Trophoblast cell (in vitro differentiated cells and primary cell): ENCODE measurements around the gene ATG7.
A peak's percentile ranks its signal among the peaks of the same experiment; 100 is the strongest.

ENCODE experiments used
- DNase-seq, 2 donors: peaks; one replicate each; pipeline ENCODE4 v3.0.0-alpha.2; 2016
- H2AFZ ChIP-seq: 2 replicates; pipeline ENCODE4 v1.6.1; 2013; ENCODE audit warnings: low read length, moderate library complexity, mild to moderate bottlenecking; ENCODE audit not compliant: insufficient read depth, poor library complexity
- H2AK5ac ChIP-seq: 2 replicates; pipeline ENCODE4 v1.6.1; 2013; ENCODE audit warnings: mild to moderate bottlenecking, low read length
- H2BK120ac ChIP-seq: 2 replicates; pipeline ENCODE4 v1.6.1; 2013; ENCODE audit warnings: low read length, mild to moderate bottlenecking, moderate library complexity; ENCODE audit not compliant: insufficient read depth, poor library complexity
- H2BK12ac ChIP-seq: 2 replicates; pipeline ENCODE4 v1.6.1; 2013; ENCODE audit warnings: mild to moderate bottlenecking, low read length, moderate library complexity
- H2BK5ac ChIP-seq: 2 replicates; pipeline ENCODE4 v1.6.1; 2013; ENCODE audit warnings: low read length, low read depth, moderate library complexity, mild to moderate bottlenecking; ENCODE audit not compliant: poor library complexity
- H3K14ac ChIP-seq: 2 replicates; pipeline ENCODE4 v1.6.1; 2013; ENCODE audit warnings: mild to moderate bottlenecking, low read length
- H3K18ac ChIP-seq: 2 replicates; pipeline ENCODE4 v1.6.1; 2013; ENCODE audit warnings: mild to moderate bottlenecking, low read length
- H3K23ac ChIP-seq: 2 replicates; pipeline ENCODE4 v1.6.1; 2013; ENCODE audit warnings: low read length
- H3K27ac ChIP-seq: 2 replicates; pipeline ENCODE4 v1.5.1; 2013; ENCODE audit warnings: low read depth, mild to moderate bottlenecking, inconsistent platforms, low read length, moderate library complexity
- H3K27me3 ChIP-seq: 2 replicates; pipeline ENCODE4 v1.6.1; 2013; ENCODE audit warnings: inconsistent platforms, mild to moderate bottlenecking, low read length, moderate library complexity; ENCODE audit not compliant: insufficient read depth
- H3K36me3 ChIP-seq, 2 experiments: 1 replicate in 1 of 2; 2 replicates in 1 of 2; pipeline ENCODE4 v1.6.1; 2013; ENCODE audit warnings: low read length in 2 of 2, mild to moderate bottlenecking in 2 of 2, moderate library complexity in 1 of 2; ENCODE audit not compliant: insufficient read depth in 2 of 2, control insufficient read depth in 1 of 2
- H3K4ac ChIP-seq: 2 replicates; pipeline ENCODE4 v1.6.1; 2013; ENCODE audit warnings: low read depth, mild to moderate bottlenecking, low read length, moderate library complexity
- H3K4me1 ChIP-seq, 2 experiments: 1 replicate in 1 of 2; 2 replicates in 1 of 2; pipeline ENCODE4 v1.6.1; 2013; ENCODE audit warnings: low read length in 2 of 2, mild to moderate bottlenecking in 2 of 2, moderate library complexity in 1 of 2; ENCODE audit not compliant: insufficient read depth in 2 of 2, control insufficient read depth in 1 of 2
- H3K4me2 ChIP-seq: 2 replicates; pipeline ENCODE4 v1.6.1; 2013; ENCODE audit warnings: inconsistent platforms, mild to moderate bottlenecking, low read length, moderate library complexity
- H3K4me3 ChIP-seq: 2 replicates; pipeline ENCODE4 v1.5.1; 2013; ENCODE audit warnings: mild to moderate bottlenecking, low read depth, low read length, inconsistent platforms
- H3K79me1 ChIP-seq: one replicate; pipeline ENCODE4 v1.6.1; 2013; ENCODE audit warnings: low read length
- H3K79me2 ChIP-seq: 2 replicates; pipeline ENCODE4 v1.6.1; 2013; ENCODE audit warnings: low read length, mild to moderate bottlenecking; ENCODE audit not compliant: control insufficient read depth, insufficient read depth, poor library complexity
- H3K9ac ChIP-seq: 2 replicates; pipeline ENCODE4 v1.6.1; 2013; ENCODE audit warnings: mild to moderate bottlenecking, low read length
- H3K9me3 ChIP-seq: 2 replicates; pipeline ENCODE4 v1.6.1; 2013; ENCODE audit warnings: low read depth, mild to moderate bottlenecking, control low read depth, inconsistent platforms, low read length; ENCODE audit not compliant: insufficient read depth
- H4K12ac ChIP-seq: 2 replicates; pipeline ENCODE4 v1.6.1; 2013; ENCODE audit warnings: low read depth, mild to moderate bottlenecking, low read length, moderate library complexity
- H4K8ac ChIP-seq: 2 replicates; pipeline ENCODE4 v1.6.1; 2013; ENCODE audit warnings: low read depth, mild to moderate bottlenecking, low read length, moderate library complexity
- H4K91ac ChIP-seq: one replicate; pipeline ENCODE4 v1.6.1; 2013; ENCODE audit warnings: low read depth, mild to moderate bottlenecking, low read length, moderate library complexity
- WGBS: extraction: QIAGEN DNeasy Blood & Tissue Kit; methylation state at CpG from one replicate; pipeline ENCODE4 v1.1.7; 2013; ENCODE audit warnings: missing lambda C conversion rate; ENCODE audit not compliant: insufficient read length, insufficient coverage; ENCODE audit errors: extremely low coverage; 5-methylcytosine and 5-hydroxymethylcytosine counted together

Gene ATG7

GRCh38 chr3:11331101-11331500, 58.9 kb downstream of the ATG7 start:
- Histone ChIP-seq H3K9me3 (no peaks in the 10 kb centered on the region), H2BK120ac (no peak overlapping the region), H3K27me3 (no peaks in the 10 kb centered on the region), H3K4ac (no peak overlapping the region), H3K4me2 (no peak overlapping the region), H3K4me3 (no peak overlapping the region), H3K18ac (no peak overlapping the region), H3K79me2 (no peaks in the 10 kb centered on the region), H4K8ac (no peak overlapping the region), H3K9ac (no peak overlapping the region), H3K4me1 (no peaks in the 10 kb centered on the region), H3K14ac (no peak overlapping the region), H3K36me3 (peaks cover 2 to 3% of the 10 kb centered on the region in 2 experiments), H2AFZ (no peak overlapping the region), H2BK5ac (no peak overlapping the region), H3K79me1 (no peaks in the 10 kb centered on the region), H2AK5ac (no peak overlapping the region), H4K12ac (no peak overlapping the region), H3K27ac (no peak overlapping the region), H2BK12ac (no peak overlapping the region), H4K91ac (no peak overlapping the region), H3K23ac (no peak overlapping the region)
- DNase-seq: no peak
- no CpG with 5 or more reads among the region's 1 CpG for WGBS

- H3K4ac ChIP-seq: no peak overlapping the region
- no peaks in the 10 kb centered on the region for H3K9me3 ChIP-seq
- no peaks in the 10 kb centered on the region for H3K79me1 ChIP-seq
- no peak overlapping the region for H2AK5ac ChIP-seq
- no peak overlapping the region for H4K8ac ChIP-seq
- H3K79me2 ChIP-seq: no peaks in the 10 kb centered on the region
- H3K18ac ChIP-seq: no peak overlapping the region
- no peak overlapping the region for H3K14ac ChIP-seq
- no peak overlapping the region for H4K91ac ChIP-seq
- no peak overlapping the region for H3K23ac ChIP-seq
- no peak overlapping the region for H2BK120ac ChIP-seq
- no peak overlapping the region for H2BK5ac ChIP-seq
- H3K9ac ChIP-seq: no peak overlapping the region
- H3K4me3 ChIP-seq: no peak overlapping the region
- no peak overlapping the region for H4K12ac ChIP-seq
- peak; percentile 37 to 89 for DNase-seq
- no CpG with 5 or more reads among the region's 4 CpGs for WGBS
- H3K27me3 ChIP-seq: no peaks in the 10 kb centered on the region
- peaks cover 2 to 3% of the 10 kb centered on the region in 2 experiments for H3K36me3 ChIP-seq
- no peak overlapping the region for H3K27ac ChIP-seq
- H3K4me1 ChIP-seq: no peaks in the 10 kb centered on the region
- H2BK12ac ChIP-seq: no peak overlapping the region
- no peak overlapping the region for H2AFZ ChIP-seq
- H3K4me2 ChIP-seq: no peak overlapping the region
Measured at GRCh38 chr3:11335056-11335608, 62.9 kb downstream of the ATG7 start.

GRCh38 chr3:11339541-11339940, 67.3 kb downstream of the ATG7 start:
- no peak for DNase-seq
- no peaks in the 10 kb centered on the region for H3K79me2 ChIP-seq
- H3K14ac ChIP-seq: no peak overlapping the region
- no peak overlapping the region for H4K91ac ChIP-seq
- H3K27ac ChIP-seq: no peak overlapping the region
- H4K12ac ChIP-seq: no peak overlapping the region
- H3K4ac ChIP-seq: no peak overlapping the region
- H3K23ac ChIP-seq: no peak overlapping the region
- no peak overlapping the region for H2AK5ac ChIP-seq
- H2BK5ac ChIP-seq: no peak overlapping the region
- no peak overlapping the region for H2AFZ ChIP-seq
- H3K4me1 ChIP-seq: no peaks in the 10 kb centered on the region
- no peaks in the 10 kb centered on the region for H3K27me3 ChIP-seq
- peaks cover 5% of the 10 kb centered on the region in 2 experiments for H3K36me3 ChIP-seq
- H3K4me2 ChIP-seq: no peak overlapping the region
- WGBS: no CpG with 5 or more reads among the region's 3 CpGs
- H3K9me3 ChIP-seq: no peaks in the 10 kb centered on the region
- no peak overlapping the region for H3K9ac ChIP-seq
- no peak overlapping the region for H3K18ac ChIP-seq
- H3K79me1 ChIP-seq: no peaks in the 10 kb centered on the region
- no peak overlapping the region for H4K8ac ChIP-seq
- no peak overlapping the region for H2BK12ac ChIP-seq
- no peak overlapping the region for H3K4me3 ChIP-seq
- H2BK120ac ChIP-seq: no peak overlapping the region

- no peak overlapping the region for H3K4me3 ChIP-seq
- no peak overlapping the region for H3K9ac ChIP-seq
- H4K91ac ChIP-seq: no peak overlapping the region
- no peak overlapping the region for H3K14ac ChIP-seq
- H4K8ac ChIP-seq: no peak overlapping the region
- H3K23ac ChIP-seq: no peak overlapping the region
- no peaks in the 10 kb centered on the region for H3K27me3 ChIP-seq
- no peak overlapping the region for H3K4me2 ChIP-seq
- no peak overlapping the region for H2BK5ac ChIP-seq
- no CpG with 5 or more reads among the region's 1 CpG for whole genome bisulfite sequencing
- peaks cover 7 to 16% of the 10 kb centered on the region in 2 experiments for H3K36me3 ChIP-seq
- no peak overlapping the region for H2BK120ac ChIP-seq
- H3K9me3 ChIP-seq: no peaks in the 10 kb centered on the region
- H3K79me2 ChIP-seq: no peaks in the 10 kb centered on the region
- no peak overlapping the region for H2BK12ac ChIP-seq
- no peaks in the 10 kb centered on the region for H3K79me1 ChIP-seq
- H3K18ac ChIP-seq: no peak overlapping the region
- DNase-seq: peak; percentile 74 to 91
- no peak overlapping the region for H2AK5ac ChIP-seq
- no peaks in the 10 kb centered on the region for H3K4me1 ChIP-seq
- no peak overlapping the region for H4K12ac ChIP-seq
- H3K4ac ChIP-seq: no peak overlapping the region
- H2AFZ ChIP-seq: no peak overlapping the region
- H3K27ac ChIP-seq: no peak overlapping the region
Measured at GRCh38 chr3:11346416-11346815, 74.2 kb downstream of the ATG7 start.
